ENCODE results near the gene EMP2. TPM values are rescaled to one million over a fixed set of nuclear protein-coding genes. Genes with fewer than 3 reads are reported as not detected.
"Not testable (repeated sequence)": the region's sequence is repeated elsewhere in the genome, so short reads cannot be mapped to it uniquely, and the experiment has no call there.

The EMP2 gene
- total RNA-seq, 8 experiments from 2014 or later, result 0.50 to 17.9 (median 10.3) TPM

DNA sequence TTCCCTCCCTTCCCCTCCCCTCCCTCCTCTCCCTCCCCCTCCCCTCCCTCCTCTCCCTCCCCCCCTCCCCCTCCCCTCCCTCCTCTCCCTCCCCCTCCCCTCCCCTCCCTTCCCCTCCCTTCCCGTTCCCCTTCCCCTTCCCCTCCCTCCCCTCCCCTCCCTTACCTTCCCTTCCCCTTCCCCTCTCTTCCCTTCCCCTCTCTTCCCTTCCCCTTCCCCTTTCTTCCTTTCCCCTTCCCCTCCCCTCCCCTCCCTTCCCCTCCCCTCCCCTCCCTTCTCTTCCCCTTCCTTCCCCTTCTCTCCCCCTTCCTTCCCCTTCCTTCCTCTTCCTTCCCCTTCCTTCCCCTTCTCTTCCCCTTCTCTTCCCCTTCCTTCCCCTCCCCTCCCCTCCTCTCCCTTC is 61.1 kb downstream of the EMP2 start:
- WGBS, 10 experiments, result no CpG with 5 or more reads among the region's 1 CpG
- no peak for ATAC-seq (replicated peaks in 6 of 8)
- in situ Hi-C loops (cut with MboI; ENCODE audit: low pct_unique_long_range_greater_than_20kb in 2 of 9, low sequenced_read_pairs in 9 of 9, unreplicated experiment in 9 of 9), result loop anchor here in 7 of 9 experiments (5.0 to 25.0 kb wide), 7 partner anchors 216 to 1382 kb away; no protein-coding TSS in a partner anchor
- no peak overlapping the region for H3K27ac ChIP-seq
- H3K4me3 ChIP-seq, result no peak overlapping the region
- no peaks in the 10 kb centered on the region for H3K4me1 ChIP-seq (replicated peaks in 1 of 2)

- in situ Hi-C loops (cut with MboI; ENCODE audit: low pct_unique_long_range_greater_than_20kb in 2 of 9, low sequenced_read_pairs in 9 of 9, unreplicated experiment in 9 of 9), result loop anchor here in 7 of 9 experiments (5.0 to 25.0 kb wide), 7 partner anchors 216 to 1381 kb away; no protein-coding TSS in a partner anchor
- 20 to 94% (median 90%) methylated on average over 1 to 5 of the region's 7 CpGs; no CpG with 5 or more reads in 4 of the 10 experiments for WGBS, 10 experiments
- Histone ChIP-seq H3K27ac (no peak overlapping the region), H3K4me1 (replicated peaks in 1 of 2) (peaks cover 0 to 3% of the 10 kb centered on the region in 2 donors), H3K4me3 (no peak overlapping the region)
- ATAC-seq (replicated peaks in 6 of 8), result no peak
Measured at GRCh38 chr16:10518479-10519041, 61.8 kb downstream of the EMP2 start.

DNA sequence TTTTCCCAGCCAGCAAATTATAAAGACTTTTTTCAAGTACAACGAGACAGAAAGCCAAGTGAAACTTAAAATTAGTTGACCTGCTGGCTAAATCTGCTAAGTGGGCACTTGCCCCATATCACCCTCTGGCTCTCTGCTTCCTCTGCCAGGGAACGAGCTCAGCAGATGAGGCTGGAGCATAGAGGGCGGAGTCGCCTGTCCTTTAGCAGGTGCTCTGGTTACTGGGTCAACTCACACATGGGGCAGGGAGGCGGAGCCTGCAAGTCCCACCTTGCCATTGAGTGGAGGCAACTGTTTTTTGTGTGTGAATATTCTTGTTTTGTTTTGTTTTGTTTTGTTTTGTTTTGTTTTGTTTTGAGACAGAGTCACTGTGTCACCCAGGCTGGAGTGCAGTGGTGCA is 62.5 kb downstream of the EMP2 start:
- Histone ChIP-seq H3K4me3 (no peak overlapping the region), H3K27ac (no peak overlapping the region), H3K4me1 (replicated peaks in 1 of 2) (peaks cover 0 to 4% of the 10 kb centered on the region in 2 donors)
- ATAC-seq (replicated peaks in 6 of 8), result no peak
- in situ Hi-C loops (cut with MboI; ENCODE audit: low pct_unique_long_range_greater_than_20kb in 2 of 9, low sequenced_read_pairs in 9 of 9, unreplicated experiment in 9 of 9), result loop anchor here in 7 of 9 experiments (5.0 to 25.0 kb wide), 7 partner anchors 217 to 1381 kb away; no protein-coding TSS in a partner anchor
- 74 to 100% (median 100%) methylated on average over 1 to 4 of the region's 5 CpGs; no CpG with 5 or more reads in 1 of the 10 experiments for WGBS, 10 experiments

GRCh38 chr16:10514369-10515055 is 65.9 kb downstream of the EMP2 start:
- 7 to 83% (median 49%) methylated on average over 1 to 6 of the region's 6 CpGs for WGBS, 10 experiments
- in situ Hi-C loops (cut with MboI; ENCODE audit: low pct_unique_long_range_greater_than_20kb in 2 of 9, low sequenced_read_pairs in 9 of 9, unreplicated experiment in 9 of 9), result loop anchor here in 8 of 9 experiments (5.0 to 25.0 kb wide), 7 partner anchors 220 to 1377 kb away; no protein-coding TSS in a partner anchor
- Histone ChIP-seq H3K4me1 (replicated peaks in 1 of 2) (peaks cover 0 to 4% of the 10 kb centered on the region in 2 donors), H3K27ac (no peak overlapping the region), H3K4me3 (no peak overlapping the region)
- peak in 3 of 8 experiments; percentile 51 to 66 (median 65) for ATAC-seq (replicated peaks in 6 of 8)

- WGBS, 10 experiments, result 100% methylated on average over 1 of the region's 1 CpG; no CpG with 5 or more reads in 8 of the 10 experiments
- no peak overlapping the region for H3K4me3 ChIP-seq
- no peak for ATAC-seq (replicated peaks in 6 of 8)
- in situ Hi-C loops (cut with MboI; ENCODE audit: low pct_unique_long_range_greater_than_20kb in 2 of 9, low sequenced_read_pairs in 9 of 9, unreplicated experiment in 9 of 9), result loop anchor here in 8 of 9 experiments (5.0 to 25.0 kb wide), 7 partner anchors 223 to 1375 kb away; no protein-coding TSS in a partner anchor
- peaks cover 0 to 4% of the 10 kb centered on the region in 2 donors for H3K4me1 ChIP-seq (replicated peaks in 1 of 2)
- H3K27ac ChIP-seq, result no peak overlapping the region
Measured at GRCh38 chr16:10511829-10512228, 68.6 kb downstream of the EMP2 start.

GRCh38 chr16:10510279-10510678 is 70.1 kb downstream of the EMP2 start:
- Histone ChIP-seq H3K4me1 (replicated peaks in 1 of 2) (peaks cover 0 to 4% of the 10 kb centered on the region in 2 donors), H3K4me3 (no peak overlapping the region), H3K27ac (no peak overlapping the region)
- in situ Hi-C loops (cut with MboI; ENCODE audit: low pct_unique_long_range_greater_than_20kb in 2 of 9, low sequenced_read_pairs in 9 of 9, unreplicated experiment in 9 of 9), result loop anchor here in 8 of 9 experiments (5.0 to 25.0 kb wide), 7 partner anchors 225 to 1373 kb away; no protein-coding TSS in a partner anchor
- ATAC-seq (replicated peaks in 6 of 8), result peak in 1 of 8 experiments; percentile 22
- WGBS, 10 experiments, result no CpG with 5 or more reads among the region's 2 CpGs

DNA sequence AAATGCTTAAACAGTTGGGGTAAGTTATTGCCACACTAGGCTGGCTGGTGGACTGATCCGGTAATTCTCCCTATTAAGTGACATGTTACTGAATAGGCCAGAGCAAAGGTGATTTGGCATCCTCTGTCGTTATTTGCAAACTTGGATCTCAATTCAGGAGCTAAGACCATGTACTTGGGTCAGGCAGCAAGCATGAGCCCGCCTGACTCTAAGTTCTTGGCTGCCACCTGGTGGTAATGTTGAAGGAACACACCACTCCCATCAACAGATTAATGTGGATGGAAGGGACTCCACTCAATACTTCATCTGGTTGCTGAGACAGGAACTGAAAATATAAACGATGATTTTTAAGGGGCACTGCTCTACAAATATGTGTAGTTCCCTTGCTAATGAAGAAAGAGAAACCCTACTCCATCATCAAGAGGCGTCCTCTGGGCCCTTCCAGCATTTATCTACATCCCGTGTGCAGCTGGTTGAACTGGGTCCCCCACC is 70.8 kb downstream of the EMP2 start:
- in situ Hi-C loops (cut with MboI; ENCODE audit: low pct_unique_long_range_greater_than_20kb in 2 of 9, low sequenced_read_pairs in 9 of 9, unreplicated experiment in 9 of 9), result loop anchor here (5.0 to 25.0 kb wide), 9 partner anchors 225 to 1372 kb away; no protein-coding TSS in a partner anchor
- peak; percentile 97 to 100 (median 99) for ATAC-seq (replicated peaks in 6 of 8)
- H3K4me1 ChIP-seq (replicated peaks in 1 of 2), result peaks cover 0 to 4% of the 10 kb centered on the region in 2 donors
- H3K4me3 ChIP-seq, result no peak overlapping the region
- H3K27ac ChIP-seq, result no peak overlapping the region
- WGBS, 10 experiments, result 0 to 80% (median 31%) methylated on average over 1 to 5 of the region's 6 CpGs; no CpG with 5 or more reads in 3 of the 10 experiments

DNA sequence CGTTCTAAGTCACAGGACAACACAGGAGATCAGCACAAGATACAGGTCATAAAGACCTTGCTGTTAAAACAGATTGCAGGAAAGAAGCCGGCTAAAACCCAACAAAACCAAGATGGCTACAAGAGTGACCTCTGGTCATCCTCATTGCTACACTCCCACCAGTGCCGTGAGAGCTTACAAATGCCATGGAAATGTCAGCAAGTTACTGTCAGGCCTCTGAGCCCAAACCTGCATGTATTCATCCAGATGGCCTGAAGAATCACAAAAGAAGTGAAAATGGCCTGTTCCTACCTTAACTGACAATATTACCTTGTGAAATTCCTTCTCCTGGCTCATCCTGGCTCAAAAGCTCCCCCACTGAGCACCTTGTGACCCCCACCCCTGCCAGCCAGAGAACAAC is 75.1 kb downstream of the EMP2 start:
- in situ Hi-C loops (cut with MboI; ENCODE audit: low pct_unique_long_range_greater_than_20kb in 2 of 9, low sequenced_read_pairs in 9 of 9, unreplicated experiment in 9 of 9), result loop anchor here in 5 of 9 experiments (10.0 to 25.0 kb wide), 6 partner anchors 240 to 1368 kb away; no protein-coding TSS in a partner anchor

GRCh38 chr16:10504404-10504885 is 76.0 kb downstream of the EMP2 start:
- ATAC-seq (replicated peaks in 6 of 8), result no peak
- no peak overlapping the region for H3K4me3 ChIP-seq
- 60 to 100% (median 90%) methylated on average over 1 to 2 of the region's 2 CpGs; no CpG with 5 or more reads in 2 of the 10 experiments for WGBS, 10 experiments
- no peak overlapping the region for H3K27ac ChIP-seq
- in situ Hi-C loops (cut with MboI; ENCODE audit: low pct_unique_long_range_greater_than_20kb in 2 of 9, low sequenced_read_pairs in 9 of 9, unreplicated experiment in 9 of 9), result loop anchor here in 5 of 9 experiments (10.0 to 25.0 kb wide), 6 partner anchors 240 to 1367 kb away; no protein-coding TSS in a partner anchor
- H3K4me1 ChIP-seq (replicated peaks in 1 of 2), result no peaks in the 10 kb centered on the region

More for the DNA sequence above, 75.1 kb downstream of the EMP2 start:
- not testable (repeated sequence) for H3K4me1 ChIP-seq (replicated peaks in 1 of 2); ATAC-seq (replicated peaks in 6 of 8); H3K27ac ChIP-seq; H3K4me3 ChIP-seq
- WGBS, 10 experiments, result 67 to 100% (median 90%) methylated on average over 1 to 3 of the region's 3 CpGs; no CpG with 5 or more reads in 2 of the 10 experiments

DNA sequence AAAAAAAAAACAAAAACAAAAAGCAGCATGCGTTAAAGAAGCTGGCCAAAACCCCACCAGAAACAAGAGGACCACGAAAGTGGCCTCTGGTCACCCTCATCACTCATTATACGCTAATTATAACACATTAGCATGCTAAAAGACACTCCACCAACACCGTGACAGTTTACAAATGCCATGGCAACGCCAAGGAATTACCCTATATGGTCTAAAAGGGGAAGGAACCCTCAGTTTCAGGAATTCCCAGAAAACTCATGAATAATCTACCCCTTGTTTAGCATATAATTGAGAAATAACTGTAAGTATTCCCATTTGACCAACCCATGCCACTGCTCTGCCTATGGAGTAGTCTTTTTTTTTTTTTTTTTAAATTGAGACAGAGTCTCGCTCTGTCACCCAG is 77.6 kb downstream of the EMP2 start:
- peak in 1 of 8 experiments; percentile 55 for ATAC-seq (replicated peaks in 6 of 8)
- WGBS, 10 experiments, result 50 to 86% (median 67%) methylated on average over 1 to 6 of the region's 6 CpGs; no CpG with 5 or more reads in 1 of the 10 experiments
- H3K27ac ChIP-seq, result no peak overlapping the region
- in situ Hi-C loops (cut with MboI; ENCODE audit: low pct_unique_long_range_greater_than_20kb in 2 of 9, low sequenced_read_pairs in 9 of 9, unreplicated experiment in 9 of 9), result loop anchor here in 5 of 9 experiments (10.0 to 25.0 kb wide), 6 partner anchors 238 to 1365 kb away; no protein-coding TSS in a partner anchor
- H3K4me1 ChIP-seq (replicated peaks in 1 of 2), result no peaks in the 10 kb centered on the region
- no peak overlapping the region for H3K4me3 ChIP-seq

DNA sequence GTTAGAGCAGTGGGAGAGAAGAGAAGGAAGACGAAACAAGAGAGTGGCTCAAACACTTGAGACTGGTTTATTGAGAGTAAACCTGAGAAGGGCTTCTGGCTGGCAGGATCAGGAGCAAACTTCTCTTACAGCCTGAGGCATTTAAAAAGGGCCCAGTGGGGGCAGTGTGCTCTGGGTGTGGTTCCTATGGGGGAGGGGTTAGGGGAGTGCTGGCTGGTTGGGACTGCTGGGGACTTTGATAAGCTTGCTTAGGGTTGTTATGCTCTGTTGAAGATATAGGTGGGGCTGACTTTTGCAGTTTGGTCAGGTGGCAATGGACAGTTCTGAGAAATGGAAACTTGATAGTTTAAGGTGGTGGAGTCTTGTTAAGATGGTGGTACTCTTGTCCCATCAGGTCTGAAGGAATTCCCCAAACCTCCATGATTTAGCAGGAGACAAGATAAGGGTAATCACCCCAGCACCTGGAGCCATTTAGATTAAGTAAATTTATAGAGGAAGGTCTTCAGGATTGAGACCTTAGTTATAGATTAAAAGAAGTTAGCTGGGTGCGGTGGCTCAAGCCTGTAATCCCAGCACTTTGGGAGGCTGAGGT is 79.3 kb downstream of the EMP2 start:
- ATAC-seq (replicated peaks in 6 of 8), result peak in 2 of 8 experiments; percentile 43 to 51
- in situ Hi-C loops (cut with MboI; ENCODE audit: low pct_unique_long_range_greater_than_20kb in 2 of 9, low sequenced_read_pairs in 9 of 9, unreplicated experiment in 9 of 9), result loop anchor here in 5 of 9 experiments (10.0 to 25.0 kb wide), 6 partner anchors 236 to 1364 kb away; no protein-coding TSS in a partner anchor

GRCh38 chr16:10500582-10500981 is 79.8 kb downstream of the EMP2 start:
- Histone ChIP-seq H3K4me1 (replicated peaks in 1 of 2) (no peaks in the 10 kb centered on the region), H3K4me3 (no peak overlapping the region), H3K27ac (no peak overlapping the region)
- in situ Hi-C loops (cut with MboI; ENCODE audit: low pct_unique_long_range_greater_than_20kb in 2 of 9, low sequenced_read_pairs in 9 of 9, unreplicated experiment in 9 of 9), result loop anchor here in 5 of 9 experiments (10.0 to 25.0 kb wide), 6 partner anchors 236 to 1363 kb away; no protein-coding TSS in a partner anchor
- WGBS, 10 experiments, result 79 to 100% (median 100%) methylated on average over 1 to 3 of the region's 3 CpGs; no CpG with 5 or more reads in 4 of the 10 experiments
- ATAC-seq (replicated peaks in 6 of 8), result no peak

More for the DNA sequence above, 79.3 kb downstream of the EMP2 start:
- no peak overlapping the region for H3K4me3 ChIP-seq
- H3K4me1 ChIP-seq (replicated peaks in 1 of 2), result no peaks in the 10 kb centered on the region
- 88 to 100% (median 100%) methylated on average over 1 to 2 of the region's 2 CpGs; no CpG with 5 or more reads in 3 of the 10 experiments for WGBS, 10 experiments
- no peak overlapping the region for H3K27ac ChIP-seq
